ENCODE results near the gene ABI3BP. TPM values are rescaled to one million over a fixed set of nuclear protein-coding genes. Genes with fewer than 3 reads are reported as not detected.

Gene ABI3BP
- total RNA-seq, 2 donors from 2014 or later = 12.9 to 32.1 TPM

GRCh38 chr3:100810671-100811070 lies 182.6 kb downstream of the ABI3BP start:
- ATAC-seq (no peak), DNase-seq (no peak)
- intact Hi-C loops (cut with DNase I, micrococcal nuclease) = no loop called here

- DNase-seq (no peak), ATAC-seq (no peak)
- intact Hi-C loops (cut with DNase I, micrococcal nuclease) = no loop called here
Observed at GRCh38 chr3:100804631-100805030, 188.6 kb downstream of the ABI3BP start.

GRCh38 chr3:100803711-100804110 lies 189.5 kb downstream of the ABI3BP start:
- intact Hi-C loops (cut with DNase I, micrococcal nuclease) = no loop called here
- ATAC-seq (no peak), DNase-seq (no peak)

DNA sequence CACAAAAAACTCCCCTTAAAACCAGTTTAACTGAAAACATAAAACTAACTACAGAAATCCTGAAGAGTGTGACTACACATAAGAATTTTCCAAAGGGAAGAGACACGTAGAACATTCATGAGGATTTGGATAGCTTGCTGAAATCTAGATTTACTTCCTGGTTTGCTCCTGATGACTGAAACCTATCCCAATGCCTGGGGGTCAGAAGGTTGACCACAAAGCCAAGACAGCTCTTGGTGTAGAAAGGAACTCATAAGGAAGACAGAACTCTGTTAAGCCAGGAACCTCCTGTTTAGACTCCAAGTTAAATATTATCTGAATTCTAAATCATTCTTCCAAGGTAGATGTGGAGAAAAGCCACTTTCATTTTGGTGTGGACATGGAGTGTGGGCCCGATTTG lies 191.1 kb downstream of the ABI3BP start:
- intact Hi-C loops (cut with DNase I, micrococcal nuclease) = no loop called here
- ATAC-seq = no peak
- DNase-seq = no peak

DNA sequence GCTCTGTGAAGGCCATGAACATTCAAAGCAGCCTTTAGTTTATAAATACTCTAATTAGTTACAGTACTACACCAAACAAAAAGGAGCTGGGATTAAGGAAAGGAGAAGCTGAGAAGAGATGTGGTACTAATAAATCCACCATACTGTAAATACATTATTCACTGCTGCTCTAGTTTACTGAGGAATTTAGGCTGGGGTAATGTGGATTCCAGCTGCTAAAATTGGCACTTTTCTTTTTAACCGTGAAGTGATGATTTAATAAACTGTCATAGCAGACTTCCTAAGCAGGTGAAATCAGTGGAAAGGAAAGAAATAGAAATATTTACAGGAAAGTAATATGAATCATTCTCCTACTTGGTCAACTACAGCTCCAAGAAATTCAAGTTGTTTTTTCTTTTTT lies 195.2 kb downstream of the ABI3BP start:
- intact Hi-C loops (cut with DNase I, micrococcal nuclease) = no loop called here
- ATAC-seq (no peak), DNase-seq (no peak)

GRCh38 chr3:100796556-100796955 lies 196.7 kb downstream of the ABI3BP start:
- ATAC-seq = no peak
- intact Hi-C loops (cut with DNase I, micrococcal nuclease) = no loop called here
- no peak for DNase-seq

DNA sequence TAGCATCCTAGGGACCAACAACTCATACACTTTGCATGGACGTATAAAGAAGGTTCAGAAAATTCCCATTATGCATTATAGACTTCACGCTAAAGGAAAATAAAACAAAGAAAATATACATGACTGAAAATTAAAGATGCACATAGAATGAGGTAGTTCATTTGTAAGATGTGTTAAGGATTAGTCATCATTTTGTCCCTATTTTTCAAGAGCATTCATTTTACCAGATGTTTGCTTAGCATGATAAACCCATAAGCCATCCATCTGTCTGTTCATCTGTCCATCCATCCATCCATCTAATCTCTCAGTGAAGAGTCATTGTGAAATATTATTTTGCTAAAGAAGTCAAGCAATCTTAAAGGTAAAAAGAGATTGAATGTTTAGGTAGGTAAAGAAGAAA lies 203.6 kb downstream of the ABI3BP start:
- intact Hi-C loops (cut with DNase I, micrococcal nuclease) = no loop called here
- no peak for ATAC-seq
- no peak for DNase-seq

- ATAC-seq (no peak), DNase-seq (no peak)
- intact Hi-C loops (cut with DNase I, micrococcal nuclease) = no loop called here
Observed at GRCh38 chr3:100783619-100784018, 209.6 kb downstream of the ABI3BP start.

GRCh38 chr3:100782906-100783305 lies 210.3 kb downstream of the ABI3BP start:
- intact Hi-C loops (cut with DNase I, micrococcal nuclease) = no loop called here
- no peak for ATAC-seq
- no peak for DNase-seq

DNA sequence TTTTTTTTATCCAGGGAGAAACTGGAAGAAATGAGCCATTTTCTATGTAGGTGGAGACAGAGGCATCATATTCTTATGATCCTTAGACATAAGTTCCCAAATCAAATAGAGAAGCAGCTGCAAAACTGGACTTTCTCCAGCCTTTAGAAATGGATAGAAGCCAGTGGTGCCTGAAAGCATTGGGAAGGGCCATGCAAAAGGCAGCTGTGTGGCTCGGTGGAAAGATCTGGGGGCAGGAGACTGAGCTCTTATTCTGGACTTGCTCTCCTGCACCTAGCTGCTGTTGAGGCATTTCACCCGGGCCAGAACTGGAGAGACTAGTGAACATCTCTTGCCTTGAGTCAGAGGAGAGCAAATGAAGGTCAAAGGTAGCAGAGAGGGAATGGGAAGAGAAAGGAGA lies 210.9 kb downstream of the ABI3BP start:
- no peak for ATAC-seq
- intact Hi-C loops (cut with DNase I, micrococcal nuclease) = no loop called here
- no peak for DNase-seq

DNA sequence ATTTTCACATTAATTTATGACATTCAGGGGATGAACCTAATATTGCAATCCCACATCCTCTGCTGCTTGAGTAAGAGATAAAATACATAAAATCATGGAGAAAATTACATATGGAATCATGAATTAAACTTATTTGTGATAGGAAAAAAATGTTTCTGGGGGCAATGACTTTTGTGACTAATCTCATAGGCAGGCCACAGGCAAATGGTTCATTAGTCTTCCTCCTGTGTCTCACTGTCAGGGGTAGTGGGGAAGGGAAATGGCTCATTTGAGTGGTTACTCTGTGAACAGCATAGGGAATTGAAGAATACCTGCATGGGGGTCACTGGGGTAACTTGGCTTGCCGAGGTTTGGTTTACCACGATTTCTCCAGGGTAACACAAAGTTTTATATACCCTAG lies 211.9 kb downstream of the ABI3BP start:
- ATAC-seq (no peak), DNase-seq (no peak)

GRCh38 chr3:100780071-100780622 lies 213.1 kb downstream of the ABI3BP start:
- ATAC-seq = no peak
- intact Hi-C loops (cut with DNase I, micrococcal nuclease) = no loop called here
- no peak for DNase-seq

More for the DNA sequence above, 211.9 kb downstream of the ABI3BP start:
- intact Hi-C loops (cut with DNase I, micrococcal nuclease) = no loop called here

DNA sequence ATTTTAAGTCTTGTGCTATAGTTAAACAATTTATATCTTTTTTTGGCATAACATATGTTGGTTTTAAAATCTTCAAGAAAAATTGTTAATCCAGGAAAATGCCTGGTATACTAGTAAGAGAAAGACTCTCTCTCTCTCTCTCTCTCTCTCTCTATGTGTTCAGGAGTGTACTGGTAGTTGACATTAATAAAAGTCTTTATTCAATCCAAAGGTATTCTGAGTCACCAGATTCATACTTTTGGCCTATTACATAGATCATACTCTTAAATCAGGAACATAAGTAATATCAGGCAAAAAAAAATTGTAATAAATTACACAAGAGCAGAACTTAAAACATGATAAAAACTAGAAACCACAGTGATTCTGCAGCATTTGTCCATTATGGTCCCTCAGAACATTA lies 213.7 kb downstream of the ABI3BP start:
- DNase-seq (no peak), ATAC-seq (no peak)
- intact Hi-C loops (cut with DNase I, micrococcal nuclease) = no loop called here

- ATAC-seq = no peak
- intact Hi-C loops (cut with DNase I, micrococcal nuclease) = no loop called here
Observed at GRCh38 chr3:100777271-100777670, 215.9 kb downstream of the ABI3BP start.

DNA sequence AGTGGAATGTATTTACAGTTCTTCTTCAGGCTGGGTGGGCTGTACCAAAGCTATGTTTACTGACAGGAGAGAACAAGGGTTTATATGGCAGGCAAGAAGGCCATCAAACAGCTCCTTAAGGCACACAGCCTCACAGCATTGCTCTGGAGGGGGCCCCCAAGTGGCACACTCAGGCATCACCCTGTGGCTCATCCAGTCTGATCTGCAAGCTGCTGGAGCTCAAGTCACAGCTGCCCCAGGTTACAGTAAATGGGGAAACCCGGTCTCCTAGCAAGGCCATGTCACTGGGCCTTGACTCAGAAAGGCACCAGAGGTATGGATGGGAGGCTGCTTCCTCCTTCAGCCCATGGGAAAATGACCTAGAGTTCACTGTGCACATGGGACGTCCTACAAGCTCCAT lies 216.5 kb downstream of the ABI3BP start:
- ATAC-seq = no peak
- no peak for DNase-seq

More at GRCh38 chr3:100777271-100777670, 215.9 kb downstream of the ABI3BP start:
- no peak for DNase-seq

DNA sequence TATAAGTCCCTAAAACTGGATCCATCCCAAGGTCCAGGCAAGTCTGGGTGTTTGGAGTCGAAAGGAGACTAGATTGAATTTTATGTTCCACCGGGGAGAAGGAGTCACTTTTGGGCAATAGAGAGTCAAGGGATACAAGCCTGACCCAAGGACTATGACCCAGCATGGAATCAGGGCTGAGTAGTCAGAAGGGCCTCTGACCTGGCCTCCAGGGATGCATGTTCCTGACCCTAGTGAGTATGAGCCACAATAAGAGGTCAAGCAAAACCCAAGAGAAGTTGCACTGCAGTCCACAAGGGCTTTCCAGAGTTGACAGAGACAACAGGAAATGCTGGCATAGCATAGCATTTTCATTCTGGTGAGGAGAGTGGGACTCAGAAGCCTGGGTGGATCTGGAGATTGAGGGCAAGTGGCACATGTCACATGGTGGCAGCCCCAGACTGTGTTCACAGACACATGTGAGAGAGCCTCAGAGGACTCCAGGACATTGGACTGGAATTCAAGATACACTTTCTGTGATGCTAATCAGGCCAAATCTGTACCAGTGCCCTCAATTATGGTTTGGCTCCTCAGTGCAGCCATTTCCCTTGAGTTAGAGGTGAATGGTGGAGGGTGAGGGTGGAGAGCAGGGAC lies 217.0 kb downstream of the ABI3BP start:
- no peak for ATAC-seq
- intact Hi-C loops (cut with DNase I, micrococcal nuclease) = no loop called here
- DNase-seq = no peak

More for the DNA sequence above, 216.5 kb downstream of the ABI3BP start:
- intact Hi-C loops (cut with DNase I, micrococcal nuclease) = no loop called here

DNA sequence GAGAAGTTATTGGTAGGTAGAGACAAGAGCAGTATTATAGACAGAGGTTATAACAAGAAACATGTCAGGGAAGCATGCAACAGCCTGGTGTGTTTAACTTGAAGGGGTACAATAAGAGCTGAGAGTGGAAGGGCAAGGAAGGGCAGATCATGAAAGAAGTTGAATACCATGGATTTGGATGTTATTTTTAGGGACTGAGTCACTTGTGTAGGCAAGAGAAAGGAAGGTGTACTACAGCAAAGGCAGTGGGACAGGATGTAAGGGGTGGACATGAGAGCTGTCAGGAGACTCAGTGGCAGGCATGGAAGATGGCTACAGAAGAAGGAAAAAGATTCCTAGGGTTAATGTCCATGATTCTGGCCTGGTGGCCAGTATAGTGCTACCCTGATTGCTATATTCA lies 217.6 kb downstream of the ABI3BP start:
- intact Hi-C loops (cut with DNase I, micrococcal nuclease) = no loop called here
- no peak for ATAC-seq
- no peak for DNase-seq

DNA sequence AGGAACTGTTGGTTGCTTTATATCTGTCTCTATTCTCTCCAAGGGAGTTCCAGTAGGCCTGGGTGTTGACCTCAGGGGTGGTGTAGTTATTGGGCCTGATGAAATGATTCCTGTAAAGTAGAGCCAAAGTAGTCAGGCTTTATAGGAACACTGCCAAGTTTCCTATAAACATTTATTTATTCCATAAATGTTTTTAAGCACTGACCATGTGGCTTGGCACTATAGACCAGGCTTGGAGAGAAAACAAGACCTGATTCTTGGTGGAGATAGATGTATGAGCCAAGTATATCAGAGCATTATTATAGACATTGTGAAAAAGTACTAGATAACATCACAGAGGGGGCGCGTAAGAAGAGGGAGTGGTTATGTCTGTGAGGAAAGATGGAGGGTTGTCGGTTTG lies 218.0 kb downstream of the ABI3BP start:
- ATAC-seq (no peak), DNase-seq (no peak)
- intact Hi-C loops (cut with DNase I, micrococcal nuclease) = no loop called here

DNA sequence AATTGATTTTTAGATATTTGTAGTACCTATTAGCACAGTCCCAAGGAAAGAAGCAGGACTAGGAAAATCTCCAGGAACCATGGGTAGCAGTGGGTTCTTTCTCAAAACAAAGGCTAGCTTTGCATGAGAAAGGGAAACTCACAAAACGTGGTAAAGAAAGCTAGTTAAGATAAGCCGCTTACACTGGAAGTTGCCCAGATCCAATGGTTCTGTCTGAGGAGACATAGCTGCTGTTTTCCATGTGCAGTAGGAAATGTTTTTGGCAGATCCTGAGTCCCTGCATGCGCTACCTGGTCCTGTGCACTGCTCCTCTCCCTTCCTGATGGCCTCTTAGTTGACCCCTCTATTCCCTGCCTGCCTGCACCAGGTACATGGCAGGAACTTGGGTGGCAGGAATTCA lies 223.5 kb downstream of the ABI3BP start:
- ATAC-seq (no peak), DNase-seq (no peak)
- intact Hi-C loops (cut with DNase I, micrococcal nuclease) = no loop called here

DNA sequence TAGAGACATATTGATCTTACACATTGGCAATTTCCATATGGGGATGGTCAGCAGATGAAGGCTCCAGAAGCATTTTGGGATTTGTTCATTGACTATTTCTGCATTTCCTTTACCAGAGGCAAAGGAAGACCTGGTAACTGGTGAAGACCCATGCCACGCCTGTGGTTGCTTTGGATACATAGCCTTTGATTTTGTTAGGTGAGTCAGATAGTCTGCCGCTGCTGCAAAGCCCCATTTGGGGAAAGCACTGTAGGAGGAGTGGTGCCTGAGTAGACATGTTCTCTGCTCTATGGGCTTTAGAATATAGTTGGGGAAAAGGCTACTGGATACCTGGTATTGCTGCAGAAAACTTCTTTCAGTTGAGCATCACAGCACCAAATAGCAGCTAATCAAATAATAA lies 227.2 kb downstream of the ABI3BP start:
- DNase-seq = no peak
- no peak for ATAC-seq
- intact Hi-C loops (cut with DNase I, micrococcal nuclease) = no loop called here

DNA sequence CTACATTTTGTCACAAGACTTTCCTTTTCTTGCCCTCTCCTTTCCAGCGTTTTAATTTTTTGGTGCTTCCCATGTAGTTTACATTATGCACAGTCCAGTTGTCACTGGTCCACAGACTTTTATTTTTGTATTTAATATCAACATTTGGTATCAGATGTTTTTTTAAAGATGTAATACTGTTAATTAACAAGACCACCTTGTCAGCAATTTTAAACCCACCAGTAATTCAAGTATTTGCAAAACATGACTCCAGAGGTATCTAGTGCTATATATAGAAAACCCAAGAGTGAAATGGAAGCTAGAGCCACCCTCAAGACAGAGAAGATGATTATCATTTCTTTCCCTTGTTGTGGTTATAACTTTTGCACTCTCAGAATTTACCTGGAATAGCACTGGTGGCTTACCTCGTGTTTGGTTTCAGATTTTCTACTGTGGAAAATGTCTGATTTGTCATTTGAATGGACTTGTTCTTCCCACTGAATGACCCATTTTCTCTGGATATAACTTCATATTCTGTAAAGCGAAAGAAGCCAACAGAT lies 227.7 kb downstream of the ABI3BP start:
- intact Hi-C loops (cut with DNase I, micrococcal nuclease) = no loop called here
- no peak for ATAC-seq
- no peak for DNase-seq
